Loucy (cell line): ENCODE results near the gene GID8.

ENCODE experiments used
- CTCF ChIP-seq: fragments of 200-600 bp; sonication (generic); conservative IDR thresholded peaks from 2 replicates; pipeline ENCODE4 v1.5.1; 2014; ENCODE audit warnings: mild to moderate bottlenecking, antibody characterized with exemption, low read length
- EZH2phosphoT487 ChIP-seq: fragments of 200-600 bp; IDR thresholded peaks from 2 replicates; pipeline ENCODE4 v1.6.1; 2018; ENCODE audit warnings: antibody characterized with exemption, mild to moderate bottlenecking, moderate library complexity, borderline replicate concordance

GRCh38 chr20:62958388-62959100, 20.6 kb downstream of the GID8 start:
- TF ChIP-seq CTCF (no peak), EZH2phosphoT487 (no peak)
